Activated CD4-positive, alpha-beta T cell treated with anti-CD3 and anti-CD28 coated beads, Interleukin-2, amount 50 U/mL, for 16 hours (primary cell): ENCODE results near the gene AKR1D1.
"Not testable (repeated sequence)": the region's sequence is repeated elsewhere in the genome, so short reads cannot be mapped to it uniquely, and the experiment has no call there.

Source experiments
- DNase-seq: peaks from one replicate; pipeline ENCODE4 v3.0.0-alpha.2; 2020

AKR1D1 gene

GRCh38 chr7:138074540-138074939 is 1.7 kb upstream of the AKR1D1 start:
- DNase-seq: no peak

GRCh38 chr7:138075350-138075749 is 909 bp upstream of the AKR1D1 start:
- DNase-seq: no peak

DNA sequence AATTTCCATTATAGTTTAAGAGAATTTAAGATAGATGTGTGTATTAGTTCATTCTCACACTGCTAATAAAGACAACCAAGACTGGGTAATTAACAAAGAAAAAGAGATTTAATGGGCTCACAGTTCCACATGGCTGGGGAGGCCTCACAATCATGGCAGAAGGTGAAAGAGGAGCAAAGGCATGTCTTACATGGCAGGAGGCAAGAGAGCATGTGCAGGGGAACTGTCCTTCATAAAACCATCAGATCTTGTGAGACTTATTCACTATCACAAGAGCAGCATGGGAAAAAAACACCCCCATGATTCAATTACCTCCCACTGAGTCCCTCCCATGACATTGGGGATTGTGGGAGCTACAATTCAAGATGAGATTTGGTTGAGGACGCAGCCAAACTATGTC is 473 bp upstream of the AKR1D1 start:
- not testable (repeated sequence) for DNase-seq

DNA sequence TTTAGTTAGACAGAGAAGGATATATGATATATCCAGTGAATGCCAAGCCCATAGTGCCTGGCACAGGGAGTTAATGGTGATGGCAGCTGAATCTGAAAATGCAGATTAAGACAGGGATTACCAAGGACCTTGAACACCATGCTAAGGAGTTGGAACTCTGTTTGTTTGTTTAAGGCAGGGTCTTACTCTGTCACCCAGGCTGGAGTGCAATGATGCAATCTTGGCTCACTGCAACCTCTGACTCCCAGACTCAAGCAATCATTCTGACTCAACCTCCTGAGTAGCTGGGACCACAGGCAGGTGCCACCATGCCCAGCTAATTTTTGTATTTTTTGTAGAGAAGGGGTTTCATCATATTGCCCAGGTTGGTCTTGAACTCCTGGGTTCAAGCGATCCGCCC is 1.6 kb downstream of the AKR1D1 start:
- DNase-seq: peak; percentile 1

GRCh38 chr7:138079137-138079536 is 2.9 kb downstream of the AKR1D1 start:
- DNase-seq: no peak

- DNase-seq: no peak
Observed at GRCh38 chr7:138081868-138082267, 5.6 kb downstream of the AKR1D1 start.

DNA sequence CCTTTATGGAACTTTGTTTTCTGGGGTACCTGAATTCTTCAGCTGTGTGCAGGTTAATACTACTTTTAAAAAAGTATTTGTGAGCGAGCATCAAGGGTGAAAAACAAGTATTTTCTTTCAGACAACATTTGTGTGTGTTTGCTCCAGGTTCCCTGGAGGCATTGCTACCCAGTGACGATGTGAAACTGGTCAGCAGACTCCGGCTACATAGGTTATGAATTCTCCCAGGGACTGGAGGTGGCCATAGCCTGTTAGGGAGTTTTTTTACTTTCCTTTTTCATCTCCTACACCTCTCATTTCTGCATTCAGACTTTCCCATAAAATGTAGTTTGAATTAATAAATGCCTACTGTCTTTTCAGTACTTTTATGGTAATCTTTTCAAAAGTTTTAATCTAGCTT is 7.6 kb downstream of the AKR1D1 start:
- no peak for DNase-seq

DNA sequence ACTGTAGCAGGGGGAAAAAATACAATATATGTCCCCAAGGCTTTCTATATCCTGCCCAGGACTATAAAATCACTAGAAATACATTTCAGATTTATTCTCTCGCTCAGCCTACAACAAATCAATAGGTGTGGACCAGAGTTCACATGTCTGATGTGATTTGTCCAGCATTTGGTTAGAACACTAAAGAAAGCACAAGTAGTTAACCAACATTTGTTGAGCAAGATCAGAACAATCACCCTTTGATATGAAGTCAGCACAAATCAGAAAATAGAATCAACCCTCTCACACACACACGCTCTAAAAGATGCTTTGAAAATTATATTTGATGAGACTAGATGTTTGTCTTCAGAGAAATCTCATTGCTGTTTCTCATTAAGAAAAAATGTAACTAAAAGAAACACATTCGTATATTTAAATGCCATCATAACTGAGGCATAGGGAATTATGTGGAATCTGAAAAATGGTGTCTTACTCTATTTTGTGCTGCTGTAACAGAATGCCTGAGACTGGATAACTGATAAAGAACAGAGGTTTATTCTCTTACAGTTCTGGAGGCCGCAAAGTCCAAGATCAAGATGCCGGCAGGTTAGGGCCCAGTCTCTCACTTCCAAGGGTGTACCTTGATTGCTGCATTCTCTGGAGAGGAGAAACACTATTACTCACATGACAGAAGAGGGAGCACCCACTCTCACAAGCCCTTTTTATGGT is 10.5 kb downstream of the AKR1D1 start:
- no peak for DNase-seq

- DNase-seq: no peak
Observed at GRCh38 chr7:138089080-138089901, 13.0 kb downstream of the AKR1D1 start.

GRCh38 chr7:138091032-138091431 is 14.8 kb downstream of the AKR1D1 start:
- no peak for DNase-seq

DNA sequence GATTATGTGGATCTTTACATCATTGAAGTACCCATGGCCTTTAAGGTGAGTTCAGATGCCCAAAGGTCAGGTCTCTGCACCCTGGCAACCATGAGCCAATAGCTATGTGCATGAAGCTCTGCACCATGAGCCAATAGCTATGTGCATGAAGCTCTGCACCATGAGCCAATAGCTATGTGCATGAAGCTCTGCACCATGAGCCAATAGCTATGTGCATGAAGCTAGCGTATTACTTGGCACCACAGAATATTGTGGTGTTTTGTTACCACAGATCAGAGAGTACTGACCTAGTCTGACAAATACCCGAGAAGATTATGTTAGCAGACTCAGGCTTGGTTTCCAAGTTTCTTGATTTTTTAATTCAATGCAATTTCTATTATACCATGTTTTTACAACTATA is 15.6 kb downstream of the AKR1D1 start:
- DNase-seq: not testable (repeated sequence)

- no peak for DNase-seq
Observed at GRCh38 chr7:138092486-138093028, 16.3 kb downstream of the AKR1D1 start.

- DNase-seq: no peak
Observed at GRCh38 chr7:138095972-138096935, 20.0 kb downstream of the AKR1D1 start.

- peak; percentile 9 for DNase-seq
Observed at GRCh38 chr7:138097064-138097741, 20.9 kb downstream of the AKR1D1 start.

GRCh38 chr7:138099813-138100212 is 23.6 kb downstream of the AKR1D1 start:
- no peak for DNase-seq

- DNase-seq: no peak
Observed at GRCh38 chr7:138105221-138105620, 29.0 kb downstream of the AKR1D1 start.

DNA sequence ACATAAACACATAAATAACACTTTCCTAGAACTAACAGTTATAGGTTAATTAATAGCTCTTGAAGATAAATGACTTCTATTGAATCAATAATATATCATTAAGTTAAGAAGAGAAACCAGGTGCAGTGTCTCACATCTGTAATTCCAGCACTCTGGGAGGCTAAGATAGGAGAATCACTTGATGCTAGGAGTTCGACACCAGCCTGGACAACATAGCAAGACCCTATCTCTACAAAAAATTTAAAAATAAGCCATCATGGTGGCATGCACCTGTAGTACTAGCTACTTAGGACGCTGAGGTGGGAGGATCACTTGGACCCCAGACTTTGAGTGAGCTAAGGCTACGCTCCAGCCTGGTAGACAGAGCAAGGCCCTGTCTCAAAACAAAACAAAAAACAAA is 38.8 kb downstream of the AKR1D1 start:
- DNase-seq: no peak

GRCh38 chr7:138116141-138116540 is 39.9 kb downstream of the AKR1D1 start:
- DNase-seq: no peak

- no peak for DNase-seq
Observed at GRCh38 chr7:138116892-138117291, 40.6 kb downstream of the AKR1D1 start.

GRCh38 chr7:138120140-138120827 is 44.0 kb downstream of the AKR1D1 start:
- no peak for DNase-seq

- no peak for DNase-seq
Observed at GRCh38 chr7:138122162-138122561, 45.9 kb downstream of the AKR1D1 start.

GRCh38 chr7:138125119-138125518 is 48.9 kb downstream of the AKR1D1 start:
- no peak for DNase-seq
